GM21576 (cell line): ENCODE results near the gene ZFR.
"Not testable (repeated sequence)": the region's sequence is repeated elsewhere in the genome, so short reads cannot be mapped to it uniquely, and the experiment has no call there.

Experiments used
- ATAC-seq: cut with Tn5 transposase; IDR thresholded peaks from one replicate; pipeline ENCODE4 v1.9.1; 2021; ENCODE audit warnings: mild to moderate bottlenecking, moderate library complexity; ENCODE audit not compliant: unreplicated experiment

The ZFR gene

DNA sequence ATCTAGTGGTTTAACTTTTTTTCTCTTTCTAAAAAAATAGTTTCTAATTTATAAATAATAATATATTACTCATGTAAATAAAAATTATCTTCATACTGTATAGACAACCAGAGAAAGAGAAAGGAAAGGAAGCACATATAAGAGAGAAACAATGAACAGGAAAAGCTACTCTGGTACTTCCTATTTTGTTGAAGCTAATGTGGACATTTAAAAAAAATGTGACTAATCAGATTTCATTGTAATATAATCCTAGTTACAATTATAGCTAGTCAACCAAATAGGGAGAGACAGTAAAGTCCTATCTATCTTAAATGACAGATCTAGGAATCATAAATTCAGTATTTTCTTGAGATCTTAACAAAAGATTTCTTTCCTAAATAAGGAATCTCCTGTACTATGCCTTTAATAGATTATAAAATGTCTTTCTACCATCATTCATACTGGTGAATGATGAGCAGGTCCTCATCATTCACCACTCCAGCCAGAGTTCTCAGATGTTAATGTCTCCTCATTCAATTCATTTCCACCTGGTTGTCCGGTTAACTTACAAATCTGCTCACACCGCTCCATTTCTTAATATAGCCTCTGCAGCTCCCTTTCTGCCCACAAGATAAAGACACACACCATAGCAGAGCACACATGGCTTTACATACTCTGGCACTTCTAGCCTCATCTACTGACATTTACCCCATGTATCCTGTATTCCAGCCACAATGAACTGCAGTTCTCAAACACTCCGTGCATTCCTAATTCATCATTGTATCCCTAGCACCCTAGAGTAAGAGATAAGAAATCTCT lies 30.9 kb downstream of the ZFR start:
- ATAC-seq, result no peak

DNA sequence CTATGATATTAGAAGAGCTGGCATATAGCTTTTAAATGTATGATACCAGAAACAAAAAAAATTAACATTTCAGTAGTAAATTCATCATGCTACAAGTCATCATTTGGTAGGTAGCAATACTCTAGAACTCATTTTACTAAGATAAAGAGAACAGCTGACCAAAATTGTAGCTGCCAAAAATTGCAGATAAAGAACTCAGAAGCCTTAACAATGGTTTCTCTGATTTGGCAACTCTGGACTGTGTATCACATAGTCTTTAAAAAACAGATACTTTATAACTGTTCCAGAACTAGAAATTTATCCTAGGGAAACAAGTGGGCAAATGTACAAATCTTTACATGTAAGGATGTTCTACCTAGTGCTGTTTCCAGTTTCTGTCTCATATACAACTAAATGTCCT lies 33.9 kb downstream of the ZFR start:
- no peak for ATAC-seq

DNA sequence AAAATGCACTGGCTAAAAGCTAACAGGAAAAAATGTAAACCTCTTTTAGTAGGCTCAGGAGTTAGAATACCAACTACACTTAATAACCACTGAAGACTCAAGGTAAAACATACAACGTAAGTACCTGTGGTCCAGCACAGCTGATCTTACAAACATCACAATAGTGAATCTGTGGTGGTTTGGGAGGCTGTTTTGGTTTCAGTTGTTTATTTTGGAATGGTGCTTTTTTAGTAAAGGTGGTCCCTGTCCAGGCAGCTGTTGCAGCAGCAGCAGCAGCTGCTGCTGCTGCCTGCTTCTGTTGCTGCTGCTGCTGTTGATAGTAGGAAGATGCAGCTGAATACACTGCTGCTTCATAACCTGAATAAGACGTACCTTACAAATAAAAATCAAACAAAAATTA lies 37.9 kb downstream of the ZFR start:
- no peak for ATAC-seq

DNA sequence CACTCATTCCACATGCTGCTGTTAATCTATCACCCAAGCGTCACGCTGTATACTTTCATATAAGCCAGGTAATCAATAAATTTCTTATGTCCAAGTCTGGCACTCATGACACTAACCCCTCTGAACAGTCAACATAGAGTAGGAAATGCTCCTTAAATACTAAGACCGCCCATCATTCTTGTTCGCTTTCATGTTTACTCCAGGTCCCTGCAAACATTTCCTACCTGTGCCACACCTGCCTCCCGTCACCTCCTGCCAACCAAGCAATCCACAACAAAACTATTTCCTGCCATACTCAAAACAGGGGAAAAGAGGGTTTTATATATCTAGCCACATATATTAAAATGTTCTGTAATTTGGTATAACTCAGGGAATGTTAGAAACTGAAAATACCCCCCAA lies 39.0 kb downstream of the ZFR start:
- no peak for ATAC-seq

DNA sequence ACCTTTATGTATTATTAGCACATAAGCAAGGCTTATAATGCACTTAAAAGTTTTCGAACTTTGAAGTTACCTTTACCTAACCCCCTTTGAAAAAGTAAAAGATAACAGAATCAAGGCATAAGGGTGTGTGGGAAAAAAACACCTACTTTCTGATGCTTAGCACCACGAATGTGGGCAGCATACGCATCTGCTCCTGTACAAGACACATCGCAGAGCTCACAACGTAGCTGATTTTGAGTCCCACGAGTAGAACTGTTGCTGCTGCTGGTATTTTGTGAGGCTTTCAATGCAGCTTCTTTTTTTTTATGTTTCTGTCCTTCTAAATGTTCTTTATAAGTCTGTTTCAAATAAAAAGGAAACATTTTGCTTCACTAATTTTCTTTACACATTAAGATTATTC lies 40.8 kb downstream of the ZFR start:
- ATAC-seq, result no peak

DNA sequence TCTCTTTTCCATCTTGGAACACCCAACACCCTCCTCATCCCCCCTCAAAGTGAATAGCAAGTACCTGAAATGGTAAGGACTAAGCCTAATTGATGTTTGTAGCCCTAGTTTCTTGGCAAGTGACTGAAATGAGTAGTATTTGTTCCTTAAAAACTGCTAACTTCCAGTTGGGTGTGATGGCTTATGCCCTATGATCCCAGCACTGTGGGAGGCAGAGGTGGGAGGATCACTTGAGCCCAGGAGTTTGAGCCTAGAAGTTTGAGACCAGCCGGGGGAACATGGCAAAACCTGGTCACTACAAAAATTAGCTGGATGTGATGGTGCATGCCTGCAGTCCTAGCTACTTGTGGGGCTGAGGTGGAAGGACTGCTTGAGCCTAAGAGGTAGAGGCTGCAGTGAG lies 44.1 kb downstream of the ZFR start:
- ATAC-seq, result no peak

DNA sequence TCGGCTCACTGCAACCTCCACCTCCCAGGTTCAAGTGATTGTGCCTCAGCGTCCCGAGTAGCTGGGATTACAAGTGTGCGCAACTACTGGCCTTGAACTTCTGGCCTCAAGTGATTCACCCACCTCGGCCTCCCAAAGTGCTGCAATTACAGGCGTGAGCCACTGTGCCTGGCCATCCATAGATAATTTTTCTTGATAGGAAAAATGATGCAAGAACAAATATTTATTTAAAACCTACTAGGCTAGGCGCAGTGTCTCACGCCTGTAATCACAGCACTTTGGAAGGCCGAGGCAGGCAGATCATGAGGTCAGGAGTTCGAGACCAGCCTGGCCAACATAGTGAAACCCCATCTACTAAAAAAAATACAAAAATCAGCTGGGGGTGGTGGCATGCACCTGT lies 45.8 kb downstream of the ZFR start:
- not testable (repeated sequence) for ATAC-seq

DNA sequence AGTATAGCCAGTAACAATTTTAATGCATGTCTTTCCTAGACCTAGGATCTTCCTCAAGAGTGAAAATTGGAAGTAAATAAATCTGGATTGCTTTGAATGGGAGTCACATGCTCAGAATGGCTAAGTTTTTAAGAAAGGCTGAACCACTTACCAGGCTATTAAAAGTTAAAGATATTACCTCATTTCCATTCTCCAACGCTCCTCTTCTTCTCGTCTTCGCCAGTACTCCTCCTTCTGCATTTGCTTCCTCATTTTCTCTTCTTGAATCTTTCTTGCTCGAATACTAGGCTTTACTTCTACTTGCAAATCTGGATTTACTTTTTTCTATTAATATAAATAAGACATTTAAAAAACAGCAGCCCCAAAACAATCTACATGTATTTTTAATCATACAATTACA lies 49.6 kb downstream of the ZFR start:
- no peak for ATAC-seq

DNA sequence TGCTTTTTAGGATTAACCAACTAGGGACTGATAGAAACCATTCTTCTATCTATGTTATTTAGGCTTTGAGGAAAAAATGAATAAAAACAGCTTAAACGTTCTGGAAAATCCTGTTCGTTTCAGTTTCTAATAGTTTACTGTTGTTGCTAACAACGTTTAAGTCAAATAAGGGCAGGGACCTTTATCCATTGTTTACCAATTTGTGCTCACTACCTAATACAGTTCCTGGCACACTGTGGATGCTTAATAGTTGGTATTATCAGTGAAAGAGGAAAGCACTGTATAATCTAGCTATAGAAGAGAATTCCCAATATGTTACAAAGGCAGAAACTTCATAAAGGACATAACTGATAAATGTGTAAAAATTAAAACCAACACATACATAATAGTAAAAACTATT lies 52.5 kb downstream of the ZFR start:
- ATAC-seq, result no peak

DNA sequence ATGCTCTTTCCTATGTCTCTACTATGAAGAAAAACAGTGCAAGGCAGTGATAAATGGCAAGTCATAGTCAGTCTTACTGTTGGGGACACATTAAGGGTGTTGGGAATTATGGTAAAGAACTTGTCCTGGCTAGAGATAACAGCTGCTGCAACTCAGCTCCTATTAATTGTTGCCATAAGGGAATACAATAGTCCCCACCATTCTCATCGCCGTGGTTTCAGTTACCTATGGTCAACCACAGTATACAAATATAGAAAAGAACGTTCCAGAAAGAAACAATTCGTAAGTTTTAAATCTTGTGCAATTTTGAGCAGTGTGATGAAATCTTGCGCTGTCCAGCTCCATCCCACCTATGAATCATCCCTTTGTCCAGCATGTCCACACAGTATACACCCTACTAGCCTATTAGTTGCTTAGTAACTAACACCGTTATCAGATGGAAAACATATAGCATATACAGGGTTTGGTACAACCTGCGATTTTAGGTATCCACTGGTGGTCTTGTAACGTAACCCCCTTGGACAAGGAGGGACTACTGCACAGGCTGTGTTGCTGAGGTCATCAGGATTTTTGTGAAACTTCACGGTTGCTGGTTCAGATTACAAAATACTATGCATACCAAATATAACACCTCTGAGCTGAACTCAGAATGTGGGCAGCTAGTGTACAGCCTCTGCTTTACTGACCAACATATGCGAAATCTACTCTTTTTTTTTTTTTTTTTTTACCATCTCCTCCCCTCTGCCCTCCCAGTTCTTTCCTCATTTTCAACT lies 53.5 kb downstream of the ZFR start:
- no peak for ATAC-seq

DNA sequence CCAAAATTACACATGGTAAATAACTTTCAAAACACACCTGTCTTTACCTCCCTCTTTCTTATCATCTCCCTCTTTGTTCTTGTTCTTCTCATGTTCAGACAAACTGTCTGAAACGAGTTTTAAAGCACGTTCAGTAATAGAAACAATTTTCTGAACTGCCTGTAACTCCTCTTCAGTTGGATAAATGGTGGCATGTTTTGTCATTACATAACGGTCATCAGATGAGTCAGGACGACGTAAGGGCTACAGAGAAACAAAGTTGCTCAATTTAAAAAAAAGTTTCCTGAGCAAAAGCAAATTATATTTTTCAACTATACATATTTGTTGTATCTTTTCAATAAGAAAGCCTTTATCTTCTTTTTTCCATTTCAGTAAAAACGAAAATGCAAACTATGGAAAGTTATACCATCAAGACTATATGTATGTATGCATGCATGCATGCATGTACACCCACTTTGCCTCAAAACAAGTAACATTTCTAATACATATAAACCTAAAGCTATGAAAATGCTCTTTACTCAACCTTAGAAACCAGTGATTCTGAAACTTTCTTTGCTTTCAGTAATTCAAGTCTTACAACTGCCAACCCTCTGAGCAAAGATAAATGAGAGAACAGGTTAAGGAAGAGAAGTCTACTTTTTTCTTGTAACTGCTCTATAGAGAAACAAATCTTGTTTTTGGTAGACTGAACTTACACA lies 56.0 kb downstream of the ZFR start:
- ATAC-seq, result no peak

DNA sequence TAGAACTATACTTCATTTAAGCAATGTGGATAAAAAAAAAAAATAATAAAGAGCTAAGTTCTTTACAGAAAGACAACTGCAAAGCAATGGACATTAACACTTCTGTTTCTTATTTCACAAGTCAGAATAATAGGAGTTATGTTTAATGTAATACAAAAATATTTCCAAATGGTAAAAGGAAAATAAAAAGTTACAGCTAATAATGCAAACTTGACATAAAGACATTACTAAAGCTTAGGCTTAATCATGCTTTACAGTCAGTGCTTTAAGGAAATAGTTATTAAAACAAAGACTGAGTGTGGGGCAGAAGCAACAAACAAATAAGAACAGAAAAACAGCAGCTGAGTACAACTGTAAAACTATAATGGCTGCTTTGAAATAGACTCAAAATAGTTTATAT lies 56.7 kb downstream of the ZFR start:
- no peak for ATAC-seq

DNA sequence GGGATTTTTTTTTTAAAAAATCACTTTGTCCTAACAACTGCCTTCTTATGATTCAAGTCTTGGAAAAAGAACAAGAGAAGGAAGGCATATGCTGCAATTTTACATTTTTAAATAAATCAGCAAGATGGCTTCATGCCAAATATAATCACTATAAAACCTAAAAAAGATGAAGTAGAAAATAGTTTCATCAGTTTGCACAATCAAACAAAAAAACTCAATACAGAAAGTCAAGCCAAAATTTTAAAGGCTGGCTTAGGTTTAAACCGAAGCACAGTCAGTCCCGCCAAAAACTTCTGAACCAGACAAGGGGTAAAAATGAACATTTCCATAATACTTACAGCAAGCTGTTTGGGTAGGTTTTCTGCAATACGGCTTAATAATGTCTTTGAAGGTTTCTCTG lies 57.3 kb downstream of the ZFR start:
- no peak for ATAC-seq

DNA sequence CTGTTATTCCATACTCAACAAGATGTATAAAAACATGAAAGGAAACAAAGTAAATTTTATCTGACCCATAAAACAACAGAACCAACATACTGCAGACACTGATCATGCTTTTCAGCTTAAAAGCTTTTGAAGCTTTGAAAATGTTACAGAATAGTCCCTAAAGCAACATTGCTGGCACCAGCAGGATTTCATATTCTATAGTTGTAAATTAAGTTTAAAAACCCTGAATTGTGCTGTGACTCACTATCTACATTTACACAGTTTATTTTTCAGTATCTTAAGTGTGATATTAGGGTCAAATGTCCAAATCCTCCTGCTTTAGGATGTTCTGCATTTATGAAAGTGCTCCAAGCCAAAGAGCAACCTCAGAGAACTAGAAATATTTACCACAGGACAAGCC lies 59.9 kb downstream of the ZFR start:
- no peak for ATAC-seq

DNA sequence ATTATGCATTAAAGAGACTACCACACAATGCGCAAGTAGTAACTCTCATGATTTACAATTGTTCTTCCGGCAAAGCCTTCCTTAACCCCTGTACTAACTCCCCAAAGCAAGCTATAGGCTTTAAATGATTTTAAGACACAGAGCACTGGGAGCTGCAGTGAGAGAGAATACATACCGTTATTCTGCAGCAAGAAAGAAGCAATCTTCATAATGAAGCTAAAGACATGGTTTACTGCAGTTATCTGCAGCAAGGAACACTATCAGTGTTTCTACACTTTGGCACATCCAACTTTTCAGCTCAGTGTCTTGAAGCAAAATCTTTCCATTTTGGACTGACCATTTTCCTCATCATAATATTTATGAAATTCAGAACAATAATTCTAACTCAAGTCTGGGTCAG lies 61.0 kb downstream of the ZFR start:
- ATAC-seq, result no peak

DNA sequence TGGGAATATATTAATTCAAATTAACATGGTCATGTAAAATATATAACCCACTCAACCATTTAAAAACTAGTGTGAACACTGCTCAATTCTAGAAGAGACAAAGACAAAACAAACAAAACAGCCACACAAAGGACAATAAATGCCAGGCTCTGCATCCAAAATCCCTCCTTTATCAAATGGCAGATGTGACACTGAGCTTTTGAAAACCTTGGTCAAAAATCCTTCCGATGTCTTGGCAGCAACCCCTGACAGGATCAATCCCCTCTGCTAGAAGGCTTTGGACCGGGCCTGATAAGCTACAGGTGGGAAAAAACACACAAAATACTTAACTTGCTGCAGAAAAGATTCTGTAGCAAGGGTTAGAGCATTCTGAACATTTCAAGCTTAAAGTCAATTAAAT lies 61.5 kb downstream of the ZFR start:
- no peak for ATAC-seq

DNA sequence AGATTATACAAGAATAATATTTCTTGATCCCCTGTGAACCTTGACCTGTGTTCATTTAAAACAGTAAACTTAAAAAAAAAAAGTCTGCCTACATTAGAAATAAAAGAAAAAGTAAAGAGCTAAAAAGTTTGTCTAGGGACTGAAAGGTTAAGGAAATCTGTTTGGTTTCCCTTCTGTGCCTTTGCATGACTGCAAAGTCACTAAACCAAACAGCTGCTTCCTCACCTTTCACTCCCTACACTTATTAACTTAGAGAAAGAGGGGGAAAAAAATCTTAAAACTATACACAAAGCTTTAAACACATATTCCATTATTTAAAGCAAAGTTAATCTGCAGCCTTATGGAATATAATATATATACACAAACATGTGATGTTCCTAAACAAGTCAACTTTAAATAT lies 65.1 kb downstream of the ZFR start:
- ATAC-seq, result no peak

DNA sequence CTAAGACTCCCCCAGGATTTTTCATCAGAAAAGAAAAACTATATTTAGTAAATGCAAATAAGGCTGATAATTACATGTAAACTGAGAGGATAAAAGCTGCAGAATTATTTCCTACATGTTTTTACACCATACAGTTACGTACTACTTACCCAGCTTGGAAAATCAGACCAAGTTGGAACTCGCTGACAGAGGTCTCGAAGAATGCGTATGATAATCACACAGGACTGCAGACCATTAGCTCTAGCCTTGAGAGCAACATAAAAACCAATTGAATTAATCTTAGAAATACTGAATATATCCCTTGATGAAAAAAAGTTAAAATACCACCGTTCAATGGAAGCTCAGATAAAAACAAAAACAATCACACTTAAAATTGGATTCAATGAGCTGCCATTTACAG lies 65.6 kb downstream of the ZFR start:
- no peak for ATAC-seq

DNA sequence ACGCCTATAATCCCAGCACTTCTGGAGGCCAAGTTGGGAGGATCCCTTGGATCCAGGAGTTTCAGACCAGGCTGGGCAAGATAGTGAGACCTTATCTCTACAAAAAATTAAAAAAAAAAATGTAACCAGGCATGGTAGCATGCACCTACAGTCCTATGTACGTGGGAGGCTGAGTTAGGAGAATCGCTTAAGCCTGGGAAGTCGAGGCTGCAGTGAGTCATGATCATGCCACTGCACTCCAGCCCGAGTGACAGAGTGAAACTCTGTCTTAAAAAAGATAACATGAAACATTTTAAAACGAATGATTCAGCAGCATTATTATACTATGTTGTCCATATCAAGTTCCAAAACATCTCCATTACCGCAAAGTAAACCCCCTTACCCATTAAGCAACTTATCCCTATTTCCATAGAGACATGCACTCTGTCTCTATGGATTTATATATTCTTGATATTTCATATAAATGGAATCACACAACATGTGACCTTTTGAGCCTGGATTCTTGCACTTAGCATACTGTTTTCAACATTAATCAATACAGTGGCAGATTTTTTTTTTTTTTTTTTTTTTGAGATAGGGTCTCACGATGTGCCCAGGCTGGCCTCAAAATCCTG lies 74.9 kb downstream of the ZFR start:
- ATAC-seq, result no peak

DNA sequence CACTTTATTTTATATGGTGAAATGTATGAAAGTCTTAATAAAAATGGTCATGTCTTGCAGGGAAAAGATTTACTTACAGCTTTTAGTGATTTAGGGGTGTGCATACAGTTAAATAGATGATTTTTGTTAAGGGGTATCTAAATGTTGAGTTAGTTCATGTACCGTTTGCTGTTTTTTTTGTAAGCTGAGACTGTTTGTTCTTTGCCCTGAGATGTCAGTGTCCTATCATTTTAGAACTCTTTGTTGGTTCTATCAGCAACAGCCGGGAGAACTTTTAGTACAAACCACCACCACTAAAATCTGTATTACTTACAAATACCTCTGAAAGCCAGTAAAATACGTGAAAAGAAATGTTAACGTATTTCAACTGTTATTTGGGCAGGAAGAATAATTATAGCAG lies 75.5 kb downstream of the ZFR start:
- ATAC-seq, result no peak

DNA sequence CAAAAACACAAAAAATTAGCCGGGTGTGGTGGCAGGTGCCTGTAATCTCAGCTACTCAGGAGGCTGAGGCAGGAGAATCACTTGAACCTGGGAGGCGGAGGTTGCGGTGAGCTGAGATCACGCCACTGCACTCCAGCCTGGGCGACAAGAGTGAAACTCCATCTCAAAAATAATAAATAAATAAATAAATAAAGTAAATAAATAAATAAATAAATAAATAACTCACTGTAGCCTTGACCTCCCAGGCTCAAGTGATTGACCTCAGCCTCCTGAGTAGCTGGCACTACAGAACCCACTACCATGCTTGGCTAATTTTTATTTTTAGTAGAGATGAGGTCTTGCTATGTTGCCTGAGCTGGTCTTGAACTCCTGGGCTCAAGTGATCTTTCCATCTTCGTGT lies 77.3 kb downstream of the ZFR start:
- ATAC-seq, result not testable (repeated sequence)

DNA sequence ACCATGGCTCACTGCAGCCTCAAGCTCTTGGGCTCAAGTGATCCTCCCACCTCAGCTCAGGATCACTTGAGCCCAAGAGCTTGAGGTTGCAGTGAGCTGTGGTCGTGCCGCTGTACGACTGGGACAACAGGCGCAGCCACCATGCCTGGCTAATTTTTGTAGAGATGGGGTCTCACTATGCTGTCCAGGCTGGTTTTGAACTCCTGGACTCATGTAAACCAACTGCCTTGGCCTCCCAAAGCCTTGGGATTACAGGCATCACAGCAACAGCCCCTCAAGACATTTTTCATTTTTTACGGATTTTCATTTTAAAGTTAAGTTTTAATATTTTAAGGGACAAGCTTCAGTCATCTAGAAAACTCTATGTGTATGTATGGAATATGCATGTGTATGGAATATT lies 78.9 kb downstream of the ZFR start:
- ATAC-seq, result no peak
